NCI-H1930 (cell line): Measurements from ENCODE around the gene TEKTIP1.
"Not testable (repeated sequence)": the region's sequence is repeated elsewhere in the genome, so short reads cannot be mapped to it uniquely, and the experiment has no call there.

ENCODE experiments used
- DNase-seq, 2 experiments: peaks; one replicate each; lab custom pipeline; 2025; lab: John Stamatoyannopoulos, UW

Gene TEKTIP1

GRCh38 chr19:3557461-3558248 lies 18.7 kb downstream of the TEKTIP1 start, which contains the start of gene MFSD12:
MFSD12 (minus strand) TSS chr19:3557586; CDS start chr19:3557403, 183 bp downstream.
- peak; percentile 77 to 88 for DNase-seq

- DNase-seq, result no peak
Observed at GRCh38 chr19:3563709-3564524, 24.9 kb downstream of the TEKTIP1 start.

GRCh38 chr19:3565139-3565538 lies 26.2 kb downstream of the TEKTIP1 start:
- no peak for DNase-seq

GRCh38 chr19:3570042-3570441 lies 31.1 kb downstream of the TEKTIP1 start:
- not testable (repeated sequence) for DNase-seq

- DNase-seq, result no peak
Observed at GRCh38 chr19:3570606-3571011, 31.6 kb downstream of the TEKTIP1 start.

GRCh38 chr19:3572132-3572854 lies 33.3 kb downstream of the TEKTIP1 start:
- DNase-seq, result peak; percentile 94 to 96

- no peak for DNase-seq
Observed at GRCh38 chr19:3572855-3573161, 33.8 kb downstream of the TEKTIP1 start, which contains the start of gene HMG20B. HMG20B (plus strand) TSS chr19:3572944; CDS start chr19:3573310, 366 bp downstream.

- no peak for DNase-seq
Observed at GRCh38 chr19:3573162-3573857, 34.3 kb downstream of the TEKTIP1 start.

GRCh38 chr19:3573858-3574637 lies 35.1 kb downstream of the TEKTIP1 start:
- DNase-seq, result peak; percentile 54 to 56

GRCh38 chr19:3575260-3575741 lies 36.3 kb downstream of the TEKTIP1 start:
- no peak for DNase-seq

- DNase-seq, result no peak
Observed at GRCh38 chr19:3575949-3576673, 37.1 kb downstream of the TEKTIP1 start.

GRCh38 chr19:3576696-3577443 lies 37.9 kb downstream of the TEKTIP1 start:
- peak in 1 of 2 experiments; percentile 31 for DNase-seq

- DNase-seq, result peak in 1 of 2 experiments; percentile 35
Observed at GRCh38 chr19:3577723-3578344, 38.9 kb downstream of the TEKTIP1 start.

- DNase-seq, result no peak
Observed at GRCh38 chr19:3578390-3578789, 39.4 kb downstream of the TEKTIP1 start.

GRCh38 chr19:3580156-3580934 lies 41.4 kb downstream of the TEKTIP1 start:
- no peak for DNase-seq

GRCh38 chr19:3581792-3582191 lies 42.8 kb downstream of the TEKTIP1 start:
- not testable (repeated sequence) for DNase-seq

GRCh38 chr19:3584036-3584802 lies 45.2 kb downstream of the TEKTIP1 start:
- not testable (repeated sequence) for DNase-seq
